ENCODE data around the gene TMEM184B. TPM values are rescaled to one million over a fixed set of nuclear protein-coding genes. Genes with fewer than 3 reads are reported as not detected.

Gene TMEM184B
- polyA plus RNA-seq, 4 donors: 37.9 to 48.7 (median 39.8) TPM

DNA sequence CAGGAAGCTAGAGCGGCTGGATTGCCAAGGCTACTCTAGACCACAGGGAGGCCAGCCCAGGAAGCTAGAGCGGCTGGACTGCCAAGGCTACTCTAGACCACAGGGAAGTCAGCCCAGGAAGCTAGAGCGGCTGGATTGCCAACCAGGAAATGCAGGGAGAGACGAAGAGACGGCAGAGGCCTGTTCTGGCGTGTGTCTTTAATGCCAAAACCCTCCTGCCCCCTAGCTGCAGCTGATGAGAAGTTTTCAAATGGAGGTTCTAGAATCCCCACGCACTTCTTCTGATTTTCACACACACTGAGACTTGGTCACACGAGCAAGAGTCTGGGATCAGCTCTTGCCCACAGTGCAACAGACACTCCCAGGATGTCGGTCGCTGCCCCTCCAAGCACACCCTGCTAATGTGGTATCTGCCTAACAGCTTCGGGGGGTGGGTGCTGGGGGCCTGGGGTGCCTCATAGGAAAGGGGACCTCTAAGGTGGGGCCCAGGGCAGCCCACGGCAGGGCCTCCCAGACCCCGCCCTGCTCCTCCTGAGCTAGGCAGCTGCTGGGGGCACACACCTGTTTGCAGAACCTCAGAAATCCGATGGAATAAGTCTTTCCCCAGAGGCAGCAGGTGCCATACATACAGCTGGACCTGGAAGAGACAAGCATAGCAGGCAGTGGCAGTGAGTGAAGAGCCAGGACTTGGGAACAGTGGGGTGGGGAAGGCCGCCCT lies 42.5 kb downstream of the TMEM184B start:
- DNase-seq (ENCODE audit: low read depth in 4 of 4, low spot score in 2 of 4): no peak

DNA sequence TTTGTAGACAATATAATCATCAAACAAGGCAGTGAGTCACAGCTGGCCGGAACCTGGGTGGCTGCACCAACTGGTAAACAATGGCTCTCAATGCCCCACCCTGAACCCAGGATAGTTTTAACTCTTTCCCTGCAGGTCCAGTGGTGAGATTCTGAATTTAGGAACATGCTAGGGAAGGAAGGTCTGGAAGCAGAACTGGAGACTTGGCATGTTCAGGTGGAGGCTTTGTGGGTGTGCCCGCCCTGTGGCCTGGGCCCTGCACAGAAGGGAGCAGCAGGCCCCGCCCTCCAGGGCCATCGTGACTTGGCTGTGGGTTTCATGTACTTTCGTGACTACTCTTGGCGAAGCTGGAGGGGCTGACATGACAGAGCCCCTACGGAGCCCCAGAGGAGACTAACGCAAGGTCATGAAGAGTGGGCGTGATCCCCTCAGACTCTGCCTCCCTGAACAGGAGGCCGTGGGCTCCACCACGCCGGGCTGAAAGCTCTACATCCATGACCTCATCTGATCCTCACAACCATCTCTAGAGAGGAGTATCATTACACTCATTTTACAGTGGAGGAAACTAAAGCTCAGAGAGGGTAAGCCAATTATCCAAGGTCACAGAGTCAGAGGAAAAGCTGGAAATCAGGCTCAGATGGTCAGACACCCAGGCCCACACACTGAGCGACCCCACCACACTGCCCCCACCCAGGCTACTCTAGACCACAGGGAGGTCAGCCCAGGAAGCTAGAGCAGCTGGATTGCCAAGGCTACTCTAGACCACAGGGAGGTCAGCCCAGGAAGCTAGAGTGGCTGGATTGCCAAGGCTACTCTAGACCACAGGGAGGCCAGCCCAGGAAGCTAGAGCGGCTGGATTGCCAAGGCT lies 43.7 kb downstream of the TMEM184B start:
- no peak for DNase-seq (ENCODE audit: low read depth in 4 of 4, low spot score in 2 of 4)

DNA sequence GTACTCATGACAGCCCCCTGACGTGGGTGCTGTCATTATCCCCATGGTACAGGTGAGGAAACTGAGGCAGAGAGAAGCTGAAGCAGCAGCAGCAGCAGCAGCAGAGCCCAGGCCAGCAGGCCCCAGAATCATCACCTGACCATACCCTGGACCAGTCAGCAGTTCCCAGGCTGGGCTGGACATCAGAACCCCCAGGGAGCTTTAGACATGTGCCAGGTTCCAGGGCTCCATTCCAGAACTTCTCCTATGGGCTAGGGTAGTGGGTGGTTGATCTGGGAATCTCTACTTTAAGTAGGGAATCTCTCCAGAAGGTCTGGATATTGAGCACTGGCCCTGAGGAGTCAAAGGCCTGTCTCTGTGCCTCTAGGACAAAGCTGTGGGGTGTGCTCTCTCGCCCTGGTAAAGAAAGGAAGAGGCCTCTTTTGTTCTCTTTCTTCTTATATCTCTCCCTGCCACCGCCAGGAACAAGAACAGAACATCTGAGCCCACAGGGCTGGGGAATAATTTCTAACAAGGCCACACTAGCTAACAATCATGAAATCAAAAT lies 44.4 kb downstream of the TMEM184B start:
- DNase-seq (ENCODE audit: low read depth in 4 of 4, low spot score in 2 of 4): no peak

DNA sequence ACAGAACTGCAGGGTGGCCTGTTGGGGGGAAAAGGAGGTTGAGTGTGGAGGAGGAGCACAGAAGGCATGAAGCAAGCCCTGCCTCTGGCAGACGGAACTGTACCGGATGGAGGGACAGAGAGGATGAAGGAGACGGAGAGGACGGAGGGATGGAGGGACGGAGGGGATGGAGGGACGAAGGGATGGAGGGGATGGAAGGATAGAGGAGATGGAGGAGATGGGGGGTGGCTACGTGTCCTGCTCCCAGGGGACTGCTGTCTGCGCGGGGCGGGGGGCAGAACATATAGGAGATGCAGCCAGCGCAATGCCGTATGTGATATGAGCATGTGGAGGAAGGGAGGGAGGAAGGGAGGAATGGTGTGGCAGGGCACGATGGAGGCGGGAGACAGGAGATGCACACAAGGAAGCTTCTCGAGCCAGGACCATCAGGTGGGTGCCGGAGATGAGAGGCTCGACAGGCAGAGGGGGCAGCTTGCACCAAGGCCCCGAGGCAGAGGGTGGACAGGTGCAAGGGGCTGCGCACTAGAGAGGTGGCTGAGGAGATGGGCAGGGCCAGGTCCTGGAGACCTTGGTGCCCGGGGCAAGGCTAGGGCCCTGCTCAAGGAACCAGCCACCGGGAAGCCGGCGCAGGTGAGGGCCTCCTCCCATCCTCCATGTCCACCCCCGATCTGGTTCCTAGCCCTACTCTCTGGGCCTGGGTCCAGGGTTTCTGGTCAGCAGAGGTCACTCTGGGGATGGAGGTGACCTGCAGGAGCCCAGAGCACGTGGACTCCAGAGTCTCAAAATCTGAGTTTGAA lies 45.8 kb downstream of the TMEM184B start:
- DNase-seq (ENCODE audit: low read depth in 4 of 4, low spot score in 2 of 4): no peak

GRCh38 chr22:38223289-38223960 lies 49.4 kb downstream of the TMEM184B start:
- no peak for DNase-seq (ENCODE audit: low read depth in 4 of 4, low spot score in 2 of 4)

DNA sequence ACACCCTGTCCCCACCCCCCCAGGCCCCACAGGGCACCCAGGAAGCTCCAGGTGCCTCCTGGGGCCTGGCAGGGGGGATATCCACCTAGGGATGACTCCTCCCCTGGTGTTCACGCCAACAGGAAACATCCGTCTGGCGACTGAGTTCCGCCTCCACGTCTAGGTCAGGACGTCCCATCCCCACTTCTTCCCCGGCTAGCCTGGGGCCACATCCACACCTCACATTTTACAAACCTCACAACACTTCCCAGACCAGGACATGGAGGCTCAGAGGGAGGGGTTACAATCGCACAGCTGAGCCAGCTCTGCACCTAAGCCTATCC lies 50.1 kb downstream of the TMEM184B start:
- no peak for DNase-seq (ENCODE audit: low read depth in 4 of 4, low spot score in 2 of 4)

DNA sequence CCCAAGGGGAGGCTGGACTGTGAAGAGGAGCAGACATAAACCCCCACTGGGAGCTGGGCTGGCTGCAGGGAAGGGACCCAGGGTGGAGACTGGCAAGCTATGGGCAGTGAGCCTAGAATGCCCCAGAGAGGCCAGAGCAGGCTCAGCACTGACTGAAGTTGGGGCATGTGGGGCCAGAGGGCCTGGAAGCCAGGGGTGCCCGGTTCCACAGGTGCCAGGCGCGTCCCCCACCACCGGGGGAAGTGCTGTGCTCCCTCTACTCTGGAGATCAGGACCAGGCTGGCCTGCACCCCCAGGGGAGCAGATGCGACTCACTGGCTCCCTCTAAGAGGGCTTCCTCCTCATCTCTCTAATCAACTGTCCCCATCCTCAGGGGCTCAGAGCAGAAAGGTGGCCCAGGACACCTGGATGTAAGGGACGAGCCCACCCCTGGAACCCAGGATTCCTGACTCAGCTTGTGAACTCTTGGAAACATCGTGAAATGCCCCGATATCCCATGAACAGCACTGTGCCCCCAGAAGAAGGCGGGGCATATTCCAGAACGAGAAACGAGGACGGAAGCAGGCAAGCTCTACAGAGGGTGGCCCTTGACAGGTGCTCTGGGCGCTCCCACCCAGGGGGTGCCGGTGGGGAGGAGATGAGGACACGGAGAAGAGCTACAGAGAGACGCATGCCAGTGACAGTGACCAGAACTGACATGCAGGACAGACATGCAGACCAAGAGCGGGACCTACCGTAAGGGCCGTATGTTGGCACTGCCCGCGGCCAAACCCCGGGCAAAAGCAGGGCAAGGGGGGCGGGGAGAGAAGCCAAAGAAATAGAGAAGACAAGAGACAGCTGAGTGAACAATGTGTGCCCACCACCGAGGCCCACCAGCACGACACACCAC lies 50.7 kb downstream of the TMEM184B start:
- no peak for DNase-seq (ENCODE audit: low read depth in 4 of 4, low spot score in 2 of 4)

- no peak for DNase-seq (ENCODE audit: low read depth in 4 of 4, low spot score in 2 of 4)
These were observed 51.4 kb downstream of the TMEM184B start for GRCh38 chr22:38221407-38221806.

DNA sequence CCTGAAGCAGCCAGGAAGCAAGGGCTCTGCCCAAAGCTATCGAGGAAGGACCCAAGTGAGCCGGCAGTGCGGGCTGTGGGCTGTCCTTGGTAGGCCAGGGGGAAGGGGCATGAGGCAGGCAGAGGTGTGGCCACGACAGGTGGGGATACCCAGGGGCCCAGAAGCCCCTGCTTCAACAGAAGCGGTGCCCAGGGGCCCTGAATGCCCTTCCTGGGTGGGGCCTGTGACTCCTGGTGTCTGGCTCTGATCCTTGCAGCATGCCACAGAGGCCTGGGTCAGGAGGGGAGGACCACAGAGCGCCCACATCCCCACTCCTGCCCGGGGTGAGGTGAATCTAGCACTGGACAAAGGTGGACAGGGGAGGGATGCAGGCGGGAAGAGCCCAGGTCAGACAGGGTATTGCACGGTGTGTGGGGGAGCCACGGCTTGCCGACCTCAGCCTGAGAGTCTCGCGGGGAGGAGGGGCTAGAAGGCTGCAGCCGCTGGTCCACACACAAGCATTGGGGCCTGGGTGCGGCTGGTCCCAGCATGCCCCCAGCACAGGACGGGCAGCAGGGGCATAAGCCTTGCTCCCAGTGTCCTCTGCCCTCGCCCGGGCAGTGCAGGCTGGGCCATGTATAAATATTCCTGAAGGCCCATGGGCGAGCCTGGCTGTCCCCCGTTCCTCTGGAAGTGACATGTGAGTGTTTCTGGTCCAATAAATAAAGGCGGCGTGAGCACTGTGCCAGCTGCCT lies 52.0 kb downstream of the TMEM184B start:
- no peak for DNase-seq (ENCODE audit: low read depth in 4 of 4, low spot score in 2 of 4)

- no peak for DNase-seq (ENCODE audit: low read depth in 4 of 4, low spot score in 2 of 4)
These were observed 52.6 kb downstream of the TMEM184B start for GRCh38 chr22:38220163-38220562.

GRCh38 chr22:38219632-38220031 lies 53.2 kb downstream of the TMEM184B start:
- DNase-seq (ENCODE audit: low read depth in 4 of 4, low spot score in 2 of 4): no peak

DNA sequence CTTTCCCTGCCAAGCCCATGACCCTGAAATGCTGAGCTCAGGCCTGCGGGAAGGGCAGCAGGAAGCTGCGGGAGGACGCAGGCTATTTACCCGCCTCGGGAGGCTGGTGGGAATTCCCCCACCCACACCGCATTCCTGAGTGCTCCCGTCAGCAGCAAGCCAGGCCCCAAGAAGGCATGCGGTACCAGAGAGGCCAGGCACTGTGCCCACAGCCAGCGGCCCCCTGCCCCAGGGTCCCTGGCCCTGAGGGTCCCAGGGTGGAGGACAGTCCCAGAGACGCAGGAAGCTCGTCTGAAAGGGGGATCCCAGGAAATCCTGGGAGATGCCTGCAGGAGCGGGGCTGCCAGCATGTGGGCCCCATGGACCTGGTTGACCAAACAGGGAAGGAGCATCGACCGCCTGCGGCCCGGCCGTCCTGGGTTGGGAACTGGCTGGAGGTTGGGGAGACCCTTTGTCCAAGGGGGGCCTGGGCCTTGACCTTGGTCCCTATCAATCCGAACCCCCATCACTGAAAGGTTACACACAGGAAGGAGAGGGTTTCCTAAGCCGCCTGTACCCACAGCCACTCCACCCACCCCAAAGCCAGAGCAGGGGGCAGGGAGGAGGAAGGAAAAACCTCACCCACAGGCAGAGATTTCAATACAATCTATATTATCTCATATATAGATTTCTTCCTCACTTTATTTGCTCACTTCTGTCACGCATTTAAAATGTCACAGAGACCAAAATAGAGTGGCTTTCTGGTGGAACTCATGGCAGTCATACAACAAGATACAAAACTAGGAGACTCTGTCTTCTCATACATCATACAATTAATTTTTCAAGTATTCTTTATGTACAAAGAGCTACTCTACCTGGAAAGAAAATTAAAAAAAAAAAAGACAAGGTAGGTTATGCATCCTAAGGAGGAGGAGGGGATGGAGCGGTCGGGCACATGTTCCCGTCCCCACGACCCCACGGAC lies 53.9 kb downstream of the TMEM184B start:
- DNase-seq (ENCODE audit: low read depth in 4 of 4, low spot score in 2 of 4): no peak

DNA sequence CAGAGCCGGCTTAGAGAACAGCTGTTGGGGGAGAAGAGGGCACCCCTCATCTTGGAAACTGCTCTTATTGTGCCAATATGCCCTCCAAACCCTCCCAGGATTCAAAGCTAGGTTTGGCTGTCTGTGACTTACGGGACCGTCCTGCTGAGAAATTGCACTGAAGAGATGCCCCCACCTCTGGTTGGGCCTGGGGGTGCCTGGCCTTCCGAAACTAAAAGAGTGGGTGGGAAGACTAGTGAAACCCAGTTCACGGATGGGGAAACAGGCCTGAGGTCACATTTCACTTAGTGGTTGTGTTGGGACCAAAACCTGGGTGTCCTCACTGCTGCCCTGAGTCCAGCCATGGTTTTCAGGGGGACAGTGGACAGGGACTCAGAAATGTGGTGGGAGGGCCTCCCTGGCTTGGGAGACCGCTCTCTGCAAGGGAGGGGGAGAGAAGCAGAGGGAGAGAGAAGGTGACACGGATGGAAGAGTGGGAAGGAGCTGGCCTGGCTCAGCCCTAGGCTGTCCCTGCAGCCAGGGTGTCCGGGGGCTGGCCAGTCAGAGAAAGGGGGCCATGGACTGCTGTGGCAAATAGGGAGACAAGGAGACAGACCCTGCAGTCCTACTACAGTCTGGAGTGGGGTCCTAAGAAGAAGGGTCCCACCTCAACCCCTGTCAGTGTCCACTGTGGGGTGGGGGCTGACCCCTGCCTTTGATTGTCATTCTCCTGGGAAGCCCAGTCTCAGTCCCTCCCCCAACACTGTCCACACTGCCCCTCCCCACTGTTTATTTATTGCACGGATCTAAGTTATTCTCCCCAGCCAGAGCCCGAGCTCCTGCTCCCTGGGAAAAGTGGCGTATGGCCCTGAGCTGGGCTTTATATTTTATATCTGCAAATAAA lies 57.4 kb downstream of the TMEM184B start:
- DNase-seq (ENCODE audit: low read depth in 4 of 4, low spot score in 2 of 4): no peak

- no peak for DNase-seq (ENCODE audit: low read depth in 4 of 4, low spot score in 2 of 4)
These were observed 58.3 kb downstream of the TMEM184B start for GRCh38 chr22:38214302-38215056.

GRCh38 chr22:38213990-38214301 lies 58.9 kb downstream of the TMEM184B start:
- DNase-seq (ENCODE audit: low read depth in 4 of 4, low spot score in 2 of 4): no peak

- DNase-seq (ENCODE audit: low read depth in 4 of 4, low spot score in 2 of 4): no peak
These were observed 59.4 kb downstream of the TMEM184B start for GRCh38 chr22:38213319-38213989.
